ENCODE data around the gene HIRA.

The HIRA gene

GRCh38 chr22:19304547-19304946, 127.0 kb downstream of the HIRA start:
- 98% methylated on average over 4 of the region's 5 CpGs for WGBS (ENCODE audit: insufficient coverage)
- ChIA-PET POLR2A (no interaction called here), CTCF (no interaction called here)
- Histone ChIP-seq H3K4me1 (ENCODE audit: control extremely low read depth in 1 of 4, control insufficient read depth in 4 of 4, insufficient read depth in 4 of 4, low read length in 3 of 4) (no peaks in the 10 kb centered on the region), H3K9me3 (ENCODE audit: control extremely low read depth in 1 of 5, control insufficient read depth in 4 of 5, insufficient read depth in 2 of 5, low read depth in 1 of 5, low read length in 4 of 5) (no peaks in the 10 kb centered on the region), H3K4me3 (ENCODE audit: control insufficient read depth in 1 of 7, extremely low read depth in 1 of 7, insufficient read depth in 4 of 7, low read depth in 2 of 7, low read length in 6 of 7) (no peak overlapping the region), H3K36me3 (ENCODE audit: control insufficient read depth in 4 of 4, insufficient read depth in 4 of 4, low read length in 3 of 4) (no peaks in the 10 kb centered on the region), H3K27ac (ENCODE audit: insufficient read depth in 1 of 2, low read depth in 1 of 2, low read length in 2 of 2, poor library complexity in 1 of 2, severe bottlenecking in 2 of 2) (no peak overlapping the region), H3K27me3 (replicated peaks in 2 of 5; ENCODE audit: control insufficient read depth in 4 of 5, insufficient read depth in 5 of 5, low read length in 4 of 5) (no peaks in the 10 kb centered on the region)
- DNase-seq, result no peak

GRCh38 chr22:19303785-19304184, 127.7 kb downstream of the HIRA start:
- no peaks in the 10 kb centered on the region for H3K27me3 ChIP-seq (replicated peaks in 2 of 5; ENCODE audit: control insufficient read depth in 4 of 5, insufficient read depth in 5 of 5, low read length in 4 of 5)
- H3K4me3 ChIP-seq (ENCODE audit: control insufficient read depth in 1 of 7, extremely low read depth in 1 of 7, insufficient read depth in 4 of 7, low read depth in 2 of 7, low read length in 6 of 7), result no peak overlapping the region
- no peak for DNase-seq
- ChIA-PET POLR2A (no interaction called here), CTCF (no interaction called here)
- H3K36me3 ChIP-seq (ENCODE audit: control insufficient read depth in 4 of 4, insufficient read depth in 4 of 4, low read length in 3 of 4), result no peaks in the 10 kb centered on the region
- WGBS (ENCODE audit: insufficient coverage), result no CpG with 5 or more reads among the region's 1 CpG
- H3K4me1 ChIP-seq (ENCODE audit: control extremely low read depth in 1 of 4, control insufficient read depth in 4 of 4, insufficient read depth in 4 of 4, low read length in 3 of 4), result no peaks in the 10 kb centered on the region
- no peak overlapping the region for H3K27ac ChIP-seq (ENCODE audit: insufficient read depth in 1 of 2, low read depth in 1 of 2, low read length in 2 of 2, poor library complexity in 1 of 2, severe bottlenecking in 2 of 2)
- no peaks in the 10 kb centered on the region for H3K9me3 ChIP-seq (ENCODE audit: control extremely low read depth in 1 of 5, control insufficient read depth in 4 of 5, insufficient read depth in 2 of 5, low read depth in 1 of 5, low read length in 4 of 5)

- no peak for DNase-seq
- Histone ChIP-seq H3K27ac (ENCODE audit: insufficient read depth in 1 of 2, low read depth in 1 of 2, low read length in 2 of 2, poor library complexity in 1 of 2, severe bottlenecking in 2 of 2) (no peak overlapping the region), H3K4me1 (ENCODE audit: control extremely low read depth in 1 of 4, control insufficient read depth in 4 of 4, insufficient read depth in 4 of 4, low read length in 3 of 4) (peaks cover 0 to 18% (median 15%) of the 10 kb centered on the region in 4 experiments), H3K4me3 (ENCODE audit: control insufficient read depth in 1 of 7, extremely low read depth in 1 of 7, insufficient read depth in 4 of 7, low read depth in 2 of 7, low read length in 6 of 7) (no peak overlapping the region), H3K36me3 (ENCODE audit: control insufficient read depth in 4 of 4, insufficient read depth in 4 of 4, low read length in 3 of 4) (no peaks in the 10 kb centered on the region), H3K9me3 (ENCODE audit: control extremely low read depth in 1 of 5, control insufficient read depth in 4 of 5, insufficient read depth in 2 of 5, low read depth in 1 of 5, low read length in 4 of 5) (no peaks in the 10 kb centered on the region), H3K27me3 (replicated peaks in 2 of 5; ENCODE audit: control insufficient read depth in 4 of 5, insufficient read depth in 5 of 5, low read length in 4 of 5) (peaks cover 0 to 7% (median 2%) of the 10 kb centered on the region in 5 experiments)
- POLR2A ChIA-PET, result no interaction called here
- CTCF ChIA-PET, result interaction anchor here (1.1 to 1.4 kb wide), 2 partner anchors 10 to 116 kb away, joined by 3 to 4 read pairs; no protein-coding TSS in a partner anchor
Observed at GRCh38 chr22:19295733-19296132, 135.8 kb downstream of the HIRA start.

DNA sequence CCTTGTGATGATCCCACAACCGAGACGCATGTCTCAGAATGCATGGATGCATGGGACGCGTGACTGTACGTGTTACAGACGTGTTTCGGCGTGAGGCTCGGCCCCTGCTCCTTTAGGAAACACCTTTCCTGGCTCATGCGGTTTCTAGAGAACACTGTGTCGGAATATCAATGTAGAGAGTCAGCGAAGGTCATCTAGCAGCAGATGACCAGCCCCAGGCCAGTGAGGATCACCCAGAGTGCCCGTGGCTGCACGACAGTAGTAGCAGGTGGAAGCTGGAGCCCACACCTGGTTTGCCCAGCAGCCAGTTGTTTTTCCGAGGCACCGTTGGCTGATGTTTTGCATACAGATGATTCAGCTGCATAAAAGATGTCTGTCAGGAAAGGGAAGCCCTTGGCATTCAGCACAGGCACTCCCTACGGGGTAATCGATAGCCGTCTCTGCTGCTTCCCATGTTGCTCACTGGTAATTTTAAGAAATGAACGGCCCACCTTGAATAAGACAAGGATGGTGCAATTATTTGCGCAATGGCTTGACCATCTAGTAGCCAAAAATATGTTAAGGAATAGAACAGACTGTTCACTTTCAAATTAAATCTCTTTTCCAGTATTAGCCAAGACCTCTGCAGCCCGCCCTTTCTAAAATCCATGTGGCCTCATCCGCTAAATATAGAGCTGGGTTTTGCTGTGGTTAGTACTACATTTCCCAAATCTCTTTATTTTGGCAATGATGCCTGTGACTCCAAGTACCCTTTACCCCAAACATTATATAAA, 138.9 kb downstream of the HIRA start:
- peak in 1 of 3 donors; percentile 10 for DNase-seq
- ChIA-PET CTCF (no interaction called here), POLR2A (no interaction called here)
- Histone ChIP-seq H3K4me1 (ENCODE audit: control extremely low read depth in 1 of 4, control insufficient read depth in 4 of 4, insufficient read depth in 4 of 4, low read length in 3 of 4) (peaks cover 0 to 32% (median 23%) of the 10 kb centered on the region in 4 experiments), H3K9me3 (ENCODE audit: control extremely low read depth in 1 of 5, control insufficient read depth in 4 of 5, insufficient read depth in 2 of 5, low read depth in 1 of 5, low read length in 4 of 5) (no peaks in the 10 kb centered on the region), H3K27ac (ENCODE audit: insufficient read depth in 1 of 2, low read depth in 1 of 2, low read length in 2 of 2, poor library complexity in 1 of 2, severe bottlenecking in 2 of 2) (no peak overlapping the region), H3K4me3 (ENCODE audit: control insufficient read depth in 1 of 7, extremely low read depth in 1 of 7, insufficient read depth in 4 of 7, low read depth in 2 of 7, low read length in 6 of 7) (peak overlapping the region; percentile 36 to 93 (median 75)), H3K27me3 (replicated peaks in 2 of 5; ENCODE audit: control insufficient read depth in 4 of 5, insufficient read depth in 5 of 5, low read length in 4 of 5) (peaks cover 0 to 20% (median 13%) of the 10 kb centered on the region in 5 experiments), H3K36me3 (ENCODE audit: control insufficient read depth in 4 of 4, insufficient read depth in 4 of 4, low read length in 3 of 4) (no peaks in the 10 kb centered on the region)
- WGBS (ENCODE audit: insufficient coverage), result 56% methylated on average over 22 of the region's 23 CpGs

GRCh38 chr22:19291580-19292457, 139.7 kb downstream of the HIRA start, which contains the start of gene CLTCL1:
TSS of gene CLTCL1 (minus strand) at chr22:19291719. CDS start at chr22:19291641, 78 bp downstream.
- H3K4me1 ChIP-seq (ENCODE audit: control extremely low read depth in 1 of 4, control insufficient read depth in 4 of 4, insufficient read depth in 4 of 4, low read length in 3 of 4), result peaks cover 0 to 32% (median 23%) of the 10 kb centered on the region in 4 experiments
- H3K4me3 ChIP-seq (ENCODE audit: control insufficient read depth in 1 of 7, extremely low read depth in 1 of 7, insufficient read depth in 4 of 7, low read depth in 2 of 7, low read length in 6 of 7), result peak within 1 kb of the TSS; percentile 56 to 93 (median 76)
- peak within 1 kb of the TSS in 1 of 2 experiments; percentile 72 for H3K27ac ChIP-seq (ENCODE audit: insufficient read depth in 1 of 2, low read depth in 1 of 2, low read length in 2 of 2, poor library complexity in 1 of 2, severe bottlenecking in 2 of 2)
- DNase-seq, result peak; percentile 62 to 70 (median 69)
- 1% methylated on average over 42 of the region's 74 CpGs for WGBS (ENCODE audit: insufficient coverage)
- peaks cover 0 to 20% (median 13%) of the 10 kb centered on the region in 5 experiments for H3K27me3 ChIP-seq (replicated peaks in 2 of 5; ENCODE audit: control insufficient read depth in 4 of 5, insufficient read depth in 5 of 5, low read length in 4 of 5)
- ChIA-PET POLR2A (no interaction called here), CTCF (no interaction called here)
- H3K36me3 ChIP-seq (ENCODE audit: control insufficient read depth in 4 of 4, insufficient read depth in 4 of 4, low read length in 3 of 4), result no peaks in the 10 kb centered on the region
- no peaks in the 10 kb centered on the region for H3K9me3 ChIP-seq (ENCODE audit: control extremely low read depth in 1 of 5, control insufficient read depth in 4 of 5, insufficient read depth in 2 of 5, low read depth in 1 of 5, low read length in 4 of 5)

GRCh38 chr22:19291218-19291579, 140.3 kb downstream of the HIRA start:
- CTCF ChIA-PET, result no interaction called here
- WGBS (ENCODE audit: insufficient coverage), result 0% methylated on average over 33 of the region's 41 CpGs
- DNase-seq, result peak in 1 of 3 donors; percentile 25

More at GRCh38 chr22:19291218-19291579, 140.3 kb downstream of the HIRA start:
- H3K9me3 ChIP-seq (ENCODE audit: control extremely low read depth in 1 of 5, control insufficient read depth in 4 of 5, insufficient read depth in 2 of 5, low read depth in 1 of 5, low read length in 4 of 5), result no peaks in the 10 kb centered on the region
- POLR2A ChIA-PET, result no interaction called here
- H3K4me1 ChIP-seq (ENCODE audit: control extremely low read depth in 1 of 4, control insufficient read depth in 4 of 4, insufficient read depth in 4 of 4, low read length in 3 of 4), result peaks cover 0 to 32% (median 23%) of the 10 kb centered on the region in 4 experiments
- H3K4me3 ChIP-seq (ENCODE audit: control insufficient read depth in 1 of 7, extremely low read depth in 1 of 7, insufficient read depth in 4 of 7, low read depth in 2 of 7, low read length in 6 of 7), result peak overlapping the region; percentile 56 to 79 (median 67)
- H3K27ac ChIP-seq (ENCODE audit: insufficient read depth in 1 of 2, low read depth in 1 of 2, low read length in 2 of 2, poor library complexity in 1 of 2, severe bottlenecking in 2 of 2), result no peak overlapping the region
- H3K27me3 ChIP-seq (replicated peaks in 2 of 5; ENCODE audit: control insufficient read depth in 4 of 5, insufficient read depth in 5 of 5, low read length in 4 of 5), result peaks cover 0 to 20% (median 13%) of the 10 kb centered on the region in 5 experiments
- H3K36me3 ChIP-seq (ENCODE audit: control insufficient read depth in 4 of 4, insufficient read depth in 4 of 4, low read length in 3 of 4), result no peaks in the 10 kb centered on the region

All from common myeloid progenitor, CD34-positive (primary cell).